Body of pancreas (tissue), 4 donors: Measurements from ENCODE around the gene OR2M4. TPM values are rescaled to one million over a fixed set of nuclear protein-coding genes. Genes with fewer than 3 reads are reported as not detected.

Experiments
- ATAC-seq: fragments of 150-250 bp; one replicate; pipeline ENCODE4 v1.9.1; 2016
- DNase-seq, 4 donors: peaks; one replicate each; pipeline ENCODE4 v3.0.0-alpha.2; 2019
- H3K27ac ChIP-seq, 4 donors: fragments of 200-600 bp; sonication (generic); 1 replicate in 3 of 4; 2 replicates in 1 of 4; pipeline versions ENCODE4 v1.5.1 to v1.6.1; 2016 to 2019; ENCODE audit warnings: mild to moderate bottlenecking in 1 of 4, mixed read lengths in 1 of 4, moderate library complexity in 1 of 4
- H3K27me3 ChIP-seq, 2 donors: fragments of 200-600 bp; sonication (generic); one replicate each; pipeline ENCODE4 v1.6.0; 2016; ENCODE audit warnings: mild to moderate bottlenecking in 1 of 2
- H3K36me3 ChIP-seq, 2 donors: fragments of 200-600 bp; sonication (generic); replicated peaks in 1 of 2; 2 replicates each; pipeline ENCODE4 v1.5.1; 2016; ENCODE audit warnings: low read depth in 2 of 2; ENCODE audit not compliant: insufficient read depth in 1 of 2
- H3K4me1 ChIP-seq: fragments of 200-600 bp; sonication (generic); one replicate; pipeline ENCODE4 v1.6.0; 2016
- H3K4me3 ChIP-seq, 2 donors: fragments of 200-600 bp; sonication (generic); 1 replicate in 1 of 2; 2 replicates in 1 of 2; pipeline ENCODE4 v1.5.1; 2016 to 2019
- H3K9me3 ChIP-seq, 3 donors: fragments of 200-600 bp; sonication (generic); 1 replicate in 2 of 3; 2 replicates in 1 of 3; pipeline ENCODE4 v1.5.1; 2016
- POLR2A ChIP-seq, 3 donors: fragments of 450-650 bp; IDR thresholded peaks; one replicate each; pipeline ENCODE4 v1.6.1; 2016; ENCODE audit warnings: antibody characterized with exemption in 3 of 3, mild to moderate bottlenecking in 2 of 3
- WGBS, 2 donors: methylation state at CpG; one replicate each; pipeline ENCODE4 v1.1.5; 2017; 5-methylcytosine and 5-hydroxymethylcytosine counted together
- intact Hi-C: fragments of 100-400 bp; cut with DNase I; formaldehyde crosslinking; loops from one replicate; pipeline ENCODE4 v1.15.1; 2023
- total RNA-seq, 2 donors: library from RNA; depleted of rRNA; stranded (reverse); fragments of >200 nt; gene quantifications; one replicate each; pipeline ENCODE4 v1.1.0, GENCODE V29; 2016
- TF ChIP-seq, protein P1 (sequence below), 7 experiments: fragments of 450-650 bp in 4 of 7; fragments of 200-600 bp in 3 of 7; sonication (generic) in 3 of 7; IDR thresholded peaks; one replicate each; pipeline ENCODE4 v1.5.1; 2016 to 2019; ENCODE audit warnings: antibody characterized with exemption in 7 of 7

Gene OR2M4
- total RNA-seq, 2 donors from 2014 or later = not detected

- no peak for DNase-seq
- Histone ChIP-seq H3K36me3 (no peaks in the 10 kb centered on the region), H3K27ac (no peak within 1 kb of the TSS), H3K27me3 (no peaks in the 10 kb centered on the region), H3K4me1 (no peaks in the 10 kb centered on the region), H3K9me3 (peaks cover 0 to 14% (median 0%) of the 10 kb centered on the region in 3 donors), H3K4me3 (no peak within 1 kb of the TSS)
- no peak for ATAC-seq
- WGBS, 2 donors = 29 to 35% methylated on average over 4 of the region's 4 CpGs
- intact Hi-C loops = no loop called here
- TF ChIP-seq, protein P1, sequence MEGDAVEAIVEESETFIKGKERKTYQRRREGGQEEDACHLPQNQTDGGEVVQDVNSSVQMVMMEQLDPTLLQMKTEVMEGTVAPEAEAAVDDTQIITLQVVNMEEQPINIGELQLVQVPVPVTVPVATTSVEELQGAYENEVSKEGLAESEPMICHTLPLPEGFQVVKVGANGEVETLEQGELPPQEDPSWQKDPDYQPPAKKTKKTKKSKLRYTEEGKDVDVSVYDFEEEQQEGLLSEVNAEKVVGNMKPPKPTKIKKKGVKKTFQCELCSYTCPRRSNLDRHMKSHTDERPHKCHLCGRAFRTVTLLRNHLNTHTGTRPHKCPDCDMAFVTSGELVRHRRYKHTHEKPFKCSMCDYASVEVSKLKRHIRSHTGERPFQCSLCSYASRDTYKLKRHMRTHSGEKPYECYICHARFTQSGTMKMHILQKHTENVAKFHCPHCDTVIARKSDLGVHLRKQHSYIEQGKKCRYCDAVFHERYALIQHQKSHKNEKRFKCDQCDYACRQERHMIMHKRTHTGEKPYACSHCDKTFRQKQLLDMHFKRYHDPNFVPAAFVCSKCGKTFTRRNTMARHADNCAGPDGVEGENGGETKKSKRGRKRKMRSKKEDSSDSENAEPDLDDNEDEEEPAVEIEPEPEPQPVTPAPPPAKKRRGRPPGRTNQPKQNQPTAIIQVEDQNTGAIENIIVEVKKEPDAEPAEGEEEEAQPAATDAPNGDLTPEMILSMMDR (IDR thresholded peaks at IDR 0.05) = no peak
- TF ChIP-seq POLR2A (IDR thresholded peaks at IDR 0.05) = no peak
These were observed 34.3 kb upstream of the OR2M4 start, which contains the start of gene OR2M3 for GRCh38 chr1:248196965-248197364. OR2M3 (plus strand) TSS chr1:248197265; CDS start chr1:248203068, 5,803 bp downstream.

DNA sequence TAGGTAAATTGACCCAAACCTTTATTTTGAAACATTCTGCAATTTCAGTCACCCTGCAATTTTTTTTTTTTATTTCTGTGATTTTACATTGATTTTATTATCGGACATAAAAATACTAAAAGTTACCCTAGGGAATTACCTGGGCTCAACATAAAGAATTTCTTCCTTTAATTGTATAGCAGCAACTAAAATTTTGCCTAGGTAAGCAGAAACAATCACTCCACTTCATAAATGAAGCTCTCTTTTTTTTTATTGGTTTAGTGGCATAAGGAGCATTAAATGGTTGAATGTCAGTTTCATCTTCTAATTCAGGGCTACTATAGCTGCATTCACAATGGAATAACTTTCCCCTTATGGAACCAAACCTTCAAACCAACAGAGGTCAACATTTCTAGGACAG lies 15.3 kb upstream of the OR2M4 start:
- Histone ChIP-seq H3K27me3 (no peaks in the 10 kb centered on the region), H3K4me3 (no peak overlapping the region), H3K36me3 (no peaks in the 10 kb centered on the region), H3K4me1 (no peaks in the 10 kb centered on the region), H3K9me3 (no peaks in the 10 kb centered on the region), H3K27ac (no peak overlapping the region)
- TF ChIP-seq POLR2A (IDR thresholded peaks at IDR 0.05) = no peak
- TF ChIP-seq, protein P1 (IDR thresholded peaks at IDR 0.05) = no peak
- no peak for ATAC-seq
- intact Hi-C loops = no loop called here
- no peak for DNase-seq
- 75 to 86% methylated on average over 1 of the region's 1 CpG for WGBS, 2 donors

- Histone ChIP-seq H3K27ac (no peak overlapping the region), H3K36me3 (no peaks in the 10 kb centered on the region), H3K27me3 (no peaks in the 10 kb centered on the region), H3K9me3 (no peaks in the 10 kb centered on the region), H3K4me1 (no peaks in the 10 kb centered on the region), H3K4me3 (no peak overlapping the region)
- WGBS, 2 donors = 32 to 71% methylated on average over 1 of the region's 1 CpG
- TF ChIP-seq, protein P1 (IDR thresholded peaks at IDR 0.05) = no peak
- TF ChIP-seq POLR2A (IDR thresholded peaks at IDR 0.05) = no peak
- ATAC-seq = no peak
- intact Hi-C loops = no loop called here
- no peak for DNase-seq
These were observed 5.7 kb upstream of the OR2M4 start for GRCh38 chr1:248225537-248225936.

DNA sequence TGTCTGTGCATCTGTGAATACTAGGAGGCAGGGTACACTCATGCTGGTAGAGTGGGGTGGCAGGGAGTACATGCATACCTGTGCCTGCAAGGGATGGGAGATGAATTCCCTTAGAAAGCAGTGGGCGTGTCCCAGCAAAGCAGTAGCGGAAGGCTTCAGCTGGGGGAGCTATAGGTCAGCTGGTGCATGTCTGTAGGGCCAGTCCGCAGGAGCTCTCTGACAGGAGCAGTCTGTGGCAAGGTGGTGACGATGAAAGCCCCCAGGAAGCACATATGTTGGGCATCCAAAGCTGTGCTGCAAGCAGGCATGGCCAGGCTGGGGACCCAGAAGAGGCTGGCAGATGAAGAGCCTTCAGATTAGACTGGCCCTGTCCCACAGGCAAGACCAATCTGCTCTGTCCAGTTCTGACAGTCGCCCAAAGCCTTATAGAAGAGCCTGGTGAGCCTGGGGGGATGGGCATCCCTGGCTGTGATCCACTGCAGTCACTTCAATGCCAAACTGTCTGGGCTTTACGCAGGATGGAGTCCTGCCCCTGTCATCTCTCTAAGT lies 1.8 kb upstream of the OR2M4 start:
- intact Hi-C loops = no loop called here
- no peak for DNase-seq
- Histone ChIP-seq H3K27me3 (no peaks in the 10 kb centered on the region), H3K4me1 (no peaks in the 10 kb centered on the region), H3K27ac (no peak overlapping the region), H3K9me3 (no peaks in the 10 kb centered on the region), H3K4me3 (no peak overlapping the region), H3K36me3 (no peaks in the 10 kb centered on the region)
- TF ChIP-seq, protein P1 (IDR thresholded peaks at IDR 0.05) = no peak
- no peak for TF ChIP-seq POLR2A (IDR thresholded peaks at IDR 0.05)
- WGBS, 2 donors = 29 to 59% methylated on average over 3 to 6 of the region's 6 CpGs
- no peak for ATAC-seq

DNA sequence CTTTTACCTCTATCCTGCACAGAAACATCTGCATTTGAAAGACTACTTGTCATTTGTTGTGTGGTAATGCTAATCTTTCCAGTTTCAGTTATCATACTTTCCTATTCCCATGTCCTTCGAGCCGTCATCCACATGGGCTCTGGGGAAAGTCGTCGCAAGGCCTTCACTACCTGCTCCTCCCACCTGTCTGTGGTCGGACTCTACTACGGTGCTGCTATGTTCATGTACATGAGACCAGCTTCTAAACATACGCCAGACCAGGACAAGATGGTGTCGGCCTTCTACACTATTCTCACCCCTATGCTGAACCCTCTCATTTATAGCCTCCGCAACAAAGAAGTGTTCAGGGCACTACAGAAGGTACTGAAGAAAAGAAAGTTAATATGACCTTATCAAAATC lies 8.3 kb downstream of the OR2M4 start:
- Histone ChIP-seq H3K36me3 (no peaks in the 10 kb centered on the region), H3K9me3 (no peaks in the 10 kb centered on the region), H3K27me3 (no peaks in the 10 kb centered on the region), H3K4me1 (no peaks in the 10 kb centered on the region), H3K27ac (no peak overlapping the region), H3K4me3 (no peak overlapping the region)
- TF ChIP-seq, protein P1 (IDR thresholded peaks at IDR 0.05) = no peak
- no peak for TF ChIP-seq POLR2A (IDR thresholded peaks at IDR 0.05)
- no peak for DNase-seq
- ATAC-seq = no peak
- WGBS, 2 donors = 73 to 74% methylated on average over 9 of the region's 9 CpGs
- intact Hi-C loops = no loop called here
